IMR-90 (cell line): ENCODE results near the gene STK25. TPM values are rescaled to one million over a fixed set of nuclear protein-coding genes. Genes with fewer than 3 reads are reported as not detected.

Experiments used
- ATAC-seq: fragments of 200-7000 bp; cut with Tn5 transposase; 2 replicates; pipeline ENCODE4 v1.9.1; 2020; ENCODE audit warnings: low read depth, mild to moderate bottlenecking, moderate library complexity
- BruUV-seq: library from RNA; stranded (reverse); fragments of 400-500 nt; replicated peaks from 2 replicates; lab custom pipeline; 2021; lab: Mats Ljungman, UMichigan
- CTCF ChIA-PET: fragments of 300-600 bp; formaldehyde crosslinking; extraction: SDS; loops from one replicate; lab custom pipeline; 2021; ENCODE audit warnings: antibody characterized with exemption; lab: Yijun Ruan, JAX
- POLR2A ChIA-PET: fragments of 300-600 bp; sonication (Branson Sonifier 250); formaldehyde crosslinking; loops from one replicate; lab custom pipeline; 2022; ENCODE audit warnings: antibody characterized with exemption; ENCODE audit not compliant: unreplicated experiment; lab: Charles Lee
- DNase-seq: peaks from one replicate; pipeline ENCODE4 v3.0.0; 2013
- H2AFZ ChIP-seq: replicated peaks from 2 replicates; pipeline ENCODE3; 2013; ENCODE audit warnings: low read length, mild to moderate bottlenecking; ENCODE audit not compliant: poor library complexity
- H2AK5ac ChIP-seq: 2 replicates; pipeline ENCODE4 v1.6.1; 2013; ENCODE audit warnings: low read depth, low read length, inconsistent platforms
- H2AK9ac ChIP-seq: replicated peaks from 2 replicates; pipeline ENCODE3; 2013; ENCODE audit warnings: mild to moderate bottlenecking, low read depth, low read length, moderate library complexity; ENCODE audit not compliant: poor library complexity
- H2BK120ac ChIP-seq: 2 replicates; pipeline ENCODE4 v1.6.1; 2013; ENCODE audit warnings: low read depth, low read length, inconsistent platforms
- H2BK15ac ChIP-seq: 3 replicates; pipeline ENCODE4 v1.6.1; 2013; ENCODE audit warnings: low read depth, low read length, inconsistent platforms
- H2BK20ac ChIP-seq: 2 replicates; pipeline ENCODE4 v1.6.1; 2013; ENCODE audit warnings: low read depth, mild to moderate bottlenecking, inconsistent platforms, low read length, moderate library complexity
- H2BK5ac ChIP-seq: 2 replicates; pipeline ENCODE4 v1.6.1; 2013; ENCODE audit warnings: mild to moderate bottlenecking, low read depth, low read length, inconsistent platforms; ENCODE audit not compliant: poor library complexity, severe bottlenecking
- H3K14ac ChIP-seq: replicated peaks from 2 replicates; pipeline ENCODE4 v1.6.1; 2013; ENCODE audit warnings: low read depth, low read length, inconsistent platforms
- H3K18ac ChIP-seq: 2 replicates; pipeline ENCODE4 v1.6.1; 2013; ENCODE audit warnings: low read depth, low read length, control low read depth
- H3K23ac ChIP-seq: 2 replicates; pipeline ENCODE4 v1.6.1; 2013; ENCODE audit warnings: low read depth, low read length, inconsistent platforms
- H3K27ac ChIP-seq: 2 replicates; pipeline ENCODE4 v1.5.1; 2013; ENCODE audit warnings: mild to moderate bottlenecking, control low read depth, low read length; ENCODE audit not compliant: insufficient read depth
- H3K27me3 ChIP-seq: 2 replicates; pipeline ENCODE4 v1.6.1; 2013; ENCODE audit warnings: low read length; ENCODE audit not compliant: control insufficient read depth, insufficient read depth
- H3K36me3 ChIP-seq: 2 replicates; pipeline ENCODE4 v1.6.1; 2013; ENCODE audit warnings: low read length, mixed read lengths; ENCODE audit not compliant: control insufficient read depth, insufficient read depth
- H3K4ac ChIP-seq: 2 replicates; pipeline ENCODE4 v1.6.1; 2013; ENCODE audit warnings: low read depth, low read length, inconsistent platforms
- H3K4me1 ChIP-seq: 2 replicates; pipeline ENCODE4 v1.6.1; 2013; ENCODE audit warnings: low read length, mixed read lengths; ENCODE audit not compliant: control insufficient read depth, insufficient read depth
- H3K4me2 ChIP-seq: 2 replicates; pipeline ENCODE4 v1.6.1; 2013; ENCODE audit warnings: low read depth, mild to moderate bottlenecking, control low read depth, low read length, moderate library complexity
- H3K4me3 ChIP-seq: 2 replicates; pipeline ENCODE4 v1.5.1; 2013; ENCODE audit warnings: low read depth, mild to moderate bottlenecking, control low read depth, low read length, moderate library complexity; ENCODE audit not compliant: insufficient read depth
- H3K56ac ChIP-seq: 2 replicates; pipeline ENCODE4 v1.6.1; 2013; ENCODE audit warnings: low read length, inconsistent platforms; ENCODE audit not compliant: insufficient read depth; ENCODE audit errors: extremely low read depth
- H3K79me1 ChIP-seq, 2 experiments: 2 replicates each; pipeline ENCODE4 v1.6.1; 2013; ENCODE audit warnings: low read length in 2 of 2, inconsistent platforms in 1 of 2, low read depth in 1 of 2
- H3K9ac ChIP-seq: 2 replicates; pipeline ENCODE4 v1.6.1; 2013; ENCODE audit warnings: low read depth, low read length, control low read depth
- H3K9me1 ChIP-seq: 2 replicates; pipeline ENCODE4 v1.6.1; 2013; ENCODE audit warnings: low read length, inconsistent platforms; ENCODE audit not compliant: insufficient read depth
- H3K9me3 ChIP-seq: 2 replicates; pipeline ENCODE4 v1.6.1; 2013; ENCODE audit warnings: low read length; ENCODE audit not compliant: control insufficient read depth, insufficient read depth
- H4K20me1 ChIP-seq: 2 replicates; pipeline ENCODE4 v1.6.1; 2013; ENCODE audit warnings: low read length, inconsistent platforms; ENCODE audit not compliant: insufficient read depth
- H4K5ac ChIP-seq: 2 replicates; pipeline ENCODE4 v1.6.1; 2013; ENCODE audit warnings: mild to moderate bottlenecking, low read depth, low read length, control low read depth
- H4K8ac ChIP-seq, 2 experiments: 2 replicates each; pipeline ENCODE4 v1.6.1; 2013; ENCODE audit warnings: low read depth in 2 of 2, low read length in 2 of 2, control low read depth in 1 of 2, inconsistent platforms in 1 of 2
- H4K91ac ChIP-seq: 2 replicates; pipeline ENCODE4 v1.6.1; 2013; ENCODE audit warnings: low read depth, low read length, inconsistent platforms; ENCODE audit not compliant: insufficient read depth
- CEBPB ChIP-seq: IDR thresholded peaks from 2 replicates; pipeline ENCODE4 v1.6.1; 2012; ENCODE audit warnings: low read depth, low read length, improper control_type of control experiment
- FOS ChIP-seq: fragments of 150-350 bp; IDR thresholded peaks from 2 replicates; pipeline ENCODE4 v1.6.1; 2016; ENCODE audit warnings: low read depth, low read length
- MAFK ChIP-seq: IDR thresholded peaks from 2 replicates; pipeline ENCODE4 v1.6.1; 2012; ENCODE audit warnings: low read depth, low read length, improper control_type of control experiment
- MXI1 ChIP-seq: IDR thresholded peaks from 2 replicates; pipeline ENCODE4 v1.6.1; 2012; ENCODE audit warnings: low read depth, mild to moderate bottlenecking, low read length, moderate library complexity, borderline replicate concordance
- NFE2L2 ChIP-seq: fragments of 150-350 bp; IDR thresholded peaks from 2 replicates; pipeline ENCODE4 v1.6.1; 2016; ENCODE audit warnings: low read depth, mild to moderate bottlenecking, low read length
- RAD21 ChIP-seq: IDR thresholded peaks from 2 replicates; pipeline ENCODE4 v1.6.1; 2012; ENCODE audit warnings: low read length, improper control_type of control experiment
- RFX5 ChIP-seq: IDR thresholded peaks from 2 replicates; pipeline ENCODE4 v1.8.0; 2012; ENCODE audit warnings: low read depth, mild to moderate bottlenecking, low read length, moderate library complexity
- WGBS, 2 experiments: methylation state at CpG; one replicate each; pipeline versions ENCODE4 v1.1.5 to v1.1.7; 2013; ENCODE audit warnings: missing lambda C conversion rate in 2 of 2; ENCODE audit not compliant: insufficient read length in 1 of 2; ENCODE audit errors: extremely low coverage in 2 of 2; 5-methylcytosine and 5-hydroxymethylcytosine counted together
- dilution Hi-C: fragments of 300-500 bp; cut with HindIII; formaldehyde crosslinking; loops from one replicate; pipeline ENCODE4 v1.14.3; 2018; ENCODE audit warnings: low sequenced_read_pairs; ENCODE audit not compliant: unreplicated experiment
- in situ Hi-C: fragments of 300-500 bp; cut with MboI; formaldehyde crosslinking; loops from 3 replicates; pipeline ENCODE4 v1.14.3; 2019; ENCODE audit warnings: low sequenced_read_pairs, inconsistent platforms, mixed read lengths
- intact Hi-C: fragments of 100-400 bp; cut with micrococcal nuclease; formaldehyde crosslinking; loops from 2 replicates; pipeline ENCODE4 v1.10.0; 2022
- polyA plus RNA-seq, 3 experiments: library from polyadenylated mRNA; depleted of rRNA; stranded (reverse); fragments of >200 nt; gene quantifications; 2 replicates each; pipeline ENCODE4 v1.2.3, GENCODE V29; 2012; ENCODE audit warnings: low replicate concordance in 1 of 3
- total RNA-seq: library from RNA; depleted of rRNA; stranded (reverse); fragments of >200 nt; gene quantifications from 2 replicates; pipeline ENCODE4 v1.2.3, GENCODE V29; 2012
- TF ChIP-seq, protein P1 (sequence below): fragments of 150-350 bp; IDR thresholded peaks from 2 replicates; pipeline ENCODE4 v1.6.1; 2017; ENCODE audit warnings: mild to moderate bottlenecking, antibody characterized with exemption, low read length, low read depth
- TF ChIP-seq, protein P2 (sequence below): conservative IDR thresholded peaks from 2 replicates; pipeline ENCODE4 v1.5.1; 2012; ENCODE audit warnings: mild to moderate bottlenecking, low read depth, low read length, improper control_type of control experiment

Gene STK25
- total and polyA plus RNA-seq, 2 of the 4 experiments (the other 2 are of a cell fraction): 258 to 392 TPM

DNA sequence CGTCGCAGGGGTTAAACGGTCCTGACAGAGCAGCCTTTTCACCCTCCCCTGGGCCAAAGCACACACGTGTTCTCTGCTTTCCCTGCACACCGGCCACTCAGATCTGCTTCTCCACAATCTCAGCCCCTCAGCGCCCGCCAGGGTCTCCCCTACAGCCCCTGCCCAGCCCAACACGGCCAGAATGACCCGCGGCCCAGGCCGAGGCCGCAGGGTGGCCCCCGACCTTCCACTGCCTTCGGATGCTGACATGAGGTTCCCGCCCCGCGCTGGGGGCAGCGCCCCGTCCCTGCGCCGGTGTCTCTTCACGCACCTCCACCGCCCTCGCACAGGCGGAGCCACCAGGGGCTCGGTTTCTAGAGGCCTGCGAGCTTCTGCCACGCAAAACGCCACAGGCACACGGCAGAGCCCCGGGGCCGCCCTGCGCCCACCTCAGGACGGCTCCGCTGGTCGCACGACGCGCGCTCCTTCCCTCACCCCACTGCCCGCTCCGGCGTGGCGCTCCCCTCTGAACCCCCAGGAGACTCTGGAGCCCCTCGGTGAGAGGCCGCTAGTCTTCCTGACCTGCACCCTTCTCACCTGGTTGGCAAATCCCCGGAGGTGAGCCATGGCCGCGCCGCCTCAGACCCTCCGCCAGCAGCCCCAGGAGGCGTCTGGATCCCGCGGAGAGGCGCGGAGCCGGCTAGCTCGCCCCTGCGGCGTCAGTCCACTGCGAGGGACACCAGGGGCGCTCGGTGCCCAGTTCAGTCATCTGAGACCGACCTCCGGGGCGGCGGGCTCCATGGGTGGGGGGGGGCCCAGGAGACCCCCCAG lies 749 bp downstream of the STK25 start:
- peak; percentile 33 for DNase-seq
- ChIA-PET POLR2A (interaction anchor here (0.6 kb wide), 1 partner anchor 48 kb away, joined by 3 read pairs; no protein-coding TSS in a partner anchor), CTCF (interaction anchor here (0.6 to 1.2 kb wide), 2 partner anchors 51 to 105 kb away, joined by 3 read pairs; partner anchors contain the start of gene BOK)
- Histone ChIP-seq H3K4me3 (peak overlapping the region; percentile 92), H2BK5ac (peak overlapping the region; percentile 30), H3K18ac (no peak overlapping the region), H3K27me3 (no peaks in the 10 kb centered on the region), H3K36me3 (peaks cover 3% of the 10 kb centered on the region; the same call in 1 of the 2 replicates), H3K4me2 (peak overlapping the region; percentile 67), H2BK20ac (no peak overlapping the region), H2BK120ac (no peak overlapping the region), H3K4ac (peak overlapping the region; percentile 69), H2BK15ac (no peak overlapping the region), H3K9me1 (peaks cover 31% of the 10 kb centered on the region), H4K20me1 (peaks cover 45% of the 10 kb centered on the region), H4K5ac (no peak overlapping the region), H3K14ac (peak overlapping the region; percentile 74), H3K56ac (no peak overlapping the region), H3K27ac (peak overlapping the region; percentile 69), H2AFZ (peak overlapping the region; percentile 87), H2AK5ac (peak overlapping the region; percentile 86), H2AK9ac (peak overlapping the region; percentile 92), H4K8ac (no peak overlapping the region; a peak in 1 of 4 replicates), H3K9ac (peak overlapping the region; percentile 67), H3K23ac (peak overlapping the region; percentile 75), H3K9me3 (no peaks in the 10 kb centered on the region), H3K79me1 (peaks cover 13 to 56% of the 10 kb centered on the region in 2 experiments), H4K91ac (peak overlapping the region; percentile 61; the same call in 1 of the 2 replicates), H3K4me1 (peaks cover 17% of the 10 kb centered on the region)
- 4% methylated on average over 20 of the region's 67 CpGs; no CpG with 5 or more reads in 1 of the 2 experiments for WGBS, 2 experiments
- no peak for TF ChIP-seq CEBPB
- TF ChIP-seq RAD21: peak; percentile 54
- TF ChIP-seq, protein P1, sequence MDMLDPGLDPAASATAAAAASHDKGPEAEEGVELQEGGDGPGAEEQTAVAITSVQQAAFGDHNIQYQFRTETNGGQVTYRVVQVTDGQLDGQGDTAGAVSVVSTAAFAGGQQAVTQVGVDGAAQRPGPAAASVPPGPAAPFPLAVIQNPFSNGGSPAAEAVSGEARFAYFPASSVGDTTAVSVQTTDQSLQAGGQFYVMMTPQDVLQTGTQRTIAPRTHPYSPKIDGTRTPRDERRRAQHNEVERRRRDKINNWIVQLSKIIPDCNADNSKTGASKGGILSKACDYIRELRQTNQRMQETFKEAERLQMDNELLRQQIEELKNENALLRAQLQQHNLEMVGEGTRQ: no peak
- no peak for TF ChIP-seq FOS
- no peak for TF ChIP-seq MAFK
- no peak for TF ChIP-seq RFX5
- peak; percentile 81; the same call in 1 of the 2 replicates for TF ChIP-seq MXI1
- TF ChIP-seq, protein P2, sequence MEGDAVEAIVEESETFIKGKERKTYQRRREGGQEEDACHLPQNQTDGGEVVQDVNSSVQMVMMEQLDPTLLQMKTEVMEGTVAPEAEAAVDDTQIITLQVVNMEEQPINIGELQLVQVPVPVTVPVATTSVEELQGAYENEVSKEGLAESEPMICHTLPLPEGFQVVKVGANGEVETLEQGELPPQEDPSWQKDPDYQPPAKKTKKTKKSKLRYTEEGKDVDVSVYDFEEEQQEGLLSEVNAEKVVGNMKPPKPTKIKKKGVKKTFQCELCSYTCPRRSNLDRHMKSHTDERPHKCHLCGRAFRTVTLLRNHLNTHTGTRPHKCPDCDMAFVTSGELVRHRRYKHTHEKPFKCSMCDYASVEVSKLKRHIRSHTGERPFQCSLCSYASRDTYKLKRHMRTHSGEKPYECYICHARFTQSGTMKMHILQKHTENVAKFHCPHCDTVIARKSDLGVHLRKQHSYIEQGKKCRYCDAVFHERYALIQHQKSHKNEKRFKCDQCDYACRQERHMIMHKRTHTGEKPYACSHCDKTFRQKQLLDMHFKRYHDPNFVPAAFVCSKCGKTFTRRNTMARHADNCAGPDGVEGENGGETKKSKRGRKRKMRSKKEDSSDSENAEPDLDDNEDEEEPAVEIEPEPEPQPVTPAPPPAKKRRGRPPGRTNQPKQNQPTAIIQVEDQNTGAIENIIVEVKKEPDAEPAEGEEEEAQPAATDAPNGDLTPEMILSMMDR: peak; percentile 49
- TF ChIP-seq NFE2L2: no peak
- no TSS peak for BruUV-seq
- in situ Hi-C loops (no loop called here), intact Hi-C loops (loop anchor here (1.0 to 5.0 kb wide), 6 partner anchors 52 to 235 kb away; partner anchors contain the start of genes ATG4B, FARP2 and THAP4), dilution Hi-C loops (no loop called here)
- peak; percentile 46 for ATAC-seq
